Hypothalamus (tissue), 51 donors: Measurements from ENCODE around the gene GFRAL.

ENCODE experiments used
- DNase-seq, 51 donors: peaks; one replicate each; lab custom pipeline; 2025; lab: John Stamatoyannopoulos, UW

The GFRAL gene

DNA sequence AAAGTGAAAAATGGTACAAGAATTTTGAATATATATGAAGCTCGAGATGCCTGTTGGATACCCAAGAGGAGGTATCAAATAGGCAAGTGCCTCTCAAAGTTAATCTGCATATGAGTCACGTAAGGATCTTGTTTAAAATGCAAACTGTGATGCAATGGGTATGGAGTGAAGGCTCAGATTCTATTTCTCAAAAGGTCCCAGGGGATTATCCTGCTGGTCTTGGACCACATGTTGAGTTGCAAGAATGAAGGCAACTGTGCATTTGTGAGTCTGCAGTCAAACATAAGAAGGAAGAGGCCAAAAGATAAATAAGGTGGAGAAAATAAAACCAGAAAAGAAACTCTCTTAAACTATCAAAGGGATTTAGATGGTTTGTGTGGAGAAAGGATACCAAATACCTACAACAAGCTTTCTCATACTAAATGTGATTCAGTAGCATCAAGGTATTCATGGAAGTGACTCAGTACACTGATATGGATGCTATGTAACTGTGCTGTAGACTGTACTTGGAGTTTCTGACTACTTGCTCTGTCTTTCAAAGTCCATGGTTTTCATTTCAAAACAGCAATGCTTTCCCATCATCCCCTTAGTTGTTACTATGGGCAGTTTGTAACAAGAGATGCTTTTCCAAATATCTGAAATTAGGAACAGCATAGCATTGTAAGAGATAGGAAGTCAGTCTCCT, 106.3 kb downstream of the GFRAL start:
- no peak for DNase-seq

DNA sequence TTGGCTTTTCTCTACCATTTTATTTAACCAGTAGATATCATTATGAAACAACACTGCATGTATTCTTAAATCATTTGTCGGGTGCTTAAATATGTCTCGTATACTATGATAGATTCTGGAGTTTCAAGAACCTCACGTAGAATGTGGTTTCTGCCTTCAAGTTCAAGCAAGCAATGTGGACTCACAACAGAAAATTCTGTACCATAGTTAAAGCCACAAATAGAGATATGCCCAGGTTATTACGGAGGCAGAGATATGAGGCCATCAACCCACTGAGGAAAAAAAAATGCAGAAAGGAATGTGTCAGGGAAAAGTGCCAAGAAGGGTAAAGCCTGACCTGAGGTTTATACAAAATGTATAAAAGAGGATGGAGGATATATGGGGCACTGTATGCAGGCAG, 109.9 kb downstream of the GFRAL start:
- DNase-seq: no peak

DNA sequence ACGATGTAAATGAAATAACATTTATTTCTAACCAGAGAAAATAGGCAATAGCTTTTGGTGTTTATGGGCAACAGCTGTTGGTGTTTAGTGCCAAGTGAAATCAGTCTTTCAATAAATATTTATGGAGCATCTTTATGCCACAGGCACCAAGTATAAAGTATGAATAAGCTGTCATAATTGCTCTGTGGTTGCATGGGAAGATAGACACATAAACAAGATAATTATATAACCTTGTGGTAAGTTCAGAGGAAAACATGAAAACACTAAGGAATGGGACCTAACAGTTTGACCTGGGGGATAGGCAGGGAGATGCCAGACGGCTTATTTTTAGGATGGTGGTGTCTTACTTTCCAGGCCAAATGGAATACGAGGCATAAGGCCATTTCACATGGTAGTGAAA, 110.9 kb downstream of the GFRAL start:
- no peak for DNase-seq

DNA sequence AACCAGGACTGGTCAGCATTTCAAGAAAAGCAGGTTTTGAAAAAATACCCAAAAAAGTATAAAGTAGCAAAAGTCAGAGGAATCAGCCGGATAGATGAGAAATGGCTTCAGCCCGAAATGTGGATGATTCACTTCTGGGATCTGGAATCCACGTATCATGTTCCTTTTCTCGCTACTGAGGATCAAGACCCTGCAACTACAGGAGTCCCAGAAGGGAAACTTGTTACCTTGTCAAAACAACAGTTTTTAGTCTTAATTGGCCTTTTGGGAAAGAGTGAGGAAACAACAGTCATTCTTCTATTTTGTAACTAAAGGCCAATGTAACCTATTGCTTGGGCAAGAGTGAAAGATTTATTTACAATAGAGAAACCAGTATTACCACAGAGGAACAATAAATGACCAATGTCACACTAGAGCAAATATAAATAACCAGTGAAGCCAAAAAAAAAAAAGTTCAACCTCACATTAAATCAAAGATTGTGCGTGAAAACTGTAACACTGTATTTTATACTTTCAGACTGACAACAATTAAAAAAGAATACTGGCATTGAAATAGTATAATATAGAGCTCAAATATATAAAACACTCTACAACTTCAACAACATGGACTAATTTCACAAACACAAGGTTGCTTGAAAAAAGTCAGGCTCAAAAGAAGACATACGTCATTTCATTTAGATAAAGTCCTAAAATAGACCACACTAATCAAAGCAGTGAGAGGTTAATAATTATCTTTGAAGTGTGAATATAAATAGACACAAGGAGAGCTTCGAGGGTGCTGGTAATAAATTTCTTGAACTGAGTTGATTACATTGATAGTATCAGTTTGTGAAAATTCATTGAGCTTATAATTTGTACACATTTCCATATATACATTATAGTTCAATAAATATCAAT, 116.2 kb downstream of the GFRAL start:
- no peak for DNase-seq

DNA sequence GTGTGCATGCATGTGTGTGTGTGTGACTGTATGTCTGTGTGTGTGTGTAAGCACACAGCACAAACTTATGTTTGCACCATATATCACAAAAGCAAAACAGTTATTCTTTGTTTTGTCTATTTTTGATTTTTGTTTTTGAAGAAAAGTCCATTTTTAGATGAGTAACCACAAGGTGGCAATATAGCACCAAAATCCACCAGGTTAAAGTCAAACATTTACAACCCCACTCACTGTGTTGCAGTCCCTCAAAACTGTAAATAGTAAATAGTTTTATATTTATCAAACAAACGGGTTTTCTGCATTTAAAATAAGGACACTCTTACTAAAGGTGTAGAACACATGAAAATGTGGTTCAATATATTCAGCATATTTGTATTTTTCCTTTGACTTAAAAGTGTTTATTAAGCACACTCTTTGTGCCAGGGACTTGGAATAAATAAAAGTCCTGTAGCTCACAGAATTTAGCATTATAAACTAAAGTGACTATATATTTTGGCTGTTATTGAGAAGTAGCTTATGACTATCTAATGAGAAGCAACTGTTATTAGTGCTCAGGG, 118.5 kb downstream of the GFRAL start:
- DNase-seq: peak in 1 of 51 donors; percentile 45

DNA sequence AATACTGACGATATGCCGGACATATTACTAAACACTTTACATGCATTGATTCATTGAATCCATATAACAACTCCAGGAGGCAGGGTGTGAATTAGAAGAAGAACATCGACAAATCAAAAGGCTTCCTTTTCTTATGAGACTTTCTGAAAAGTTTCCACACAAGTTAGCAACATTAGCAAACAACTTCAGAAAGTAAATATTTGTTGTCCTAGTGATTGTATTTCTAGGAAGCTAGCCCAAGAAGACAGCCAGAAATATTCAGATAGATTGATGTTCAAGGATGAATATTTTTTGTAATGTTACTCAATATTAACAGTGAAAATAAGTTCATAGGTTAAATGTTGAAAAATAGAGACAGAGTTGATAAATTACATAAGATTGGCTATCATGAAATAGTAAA, 120.6 kb downstream of the GFRAL start:
- no peak for DNase-seq

DNA sequence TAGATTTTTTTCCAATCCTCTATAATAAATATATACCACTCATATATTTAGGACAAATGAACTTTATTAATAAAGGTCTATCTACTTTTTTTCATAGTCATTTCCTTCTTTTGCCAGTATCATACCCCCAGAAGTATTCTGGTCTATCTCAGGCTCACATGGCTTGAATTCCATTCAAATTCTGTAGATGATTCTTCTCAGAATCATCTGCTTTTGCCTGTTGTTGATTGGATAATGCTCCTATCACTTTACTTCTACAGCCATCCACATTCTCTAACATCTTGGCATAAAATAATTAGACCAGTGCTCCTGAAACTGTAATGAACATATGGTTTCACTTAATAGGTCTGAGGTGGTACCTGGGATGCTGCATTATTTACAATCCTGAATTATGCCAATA, 121.2 kb downstream of the GFRAL start:
- DNase-seq: no peak

DNA sequence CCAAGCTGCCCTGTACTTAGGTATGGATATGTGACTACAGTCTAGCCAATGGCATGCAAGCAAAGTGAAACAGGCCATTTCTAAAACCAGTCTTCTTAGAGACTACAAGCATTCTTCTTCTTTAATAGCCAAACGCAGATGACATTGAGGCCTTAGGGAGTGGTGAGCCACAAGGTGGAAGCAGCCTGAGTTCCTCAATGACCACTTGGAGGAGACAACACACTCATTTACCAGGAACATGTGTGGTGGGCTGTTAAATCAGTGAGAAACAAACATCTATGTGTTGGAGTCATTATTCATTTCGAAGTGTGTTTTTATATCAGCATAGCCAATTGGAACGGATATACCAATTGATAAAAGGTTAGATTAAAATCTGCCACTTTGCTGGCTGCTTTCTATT, 122.0 kb downstream of the GFRAL start:
- DNase-seq: no peak

DNA sequence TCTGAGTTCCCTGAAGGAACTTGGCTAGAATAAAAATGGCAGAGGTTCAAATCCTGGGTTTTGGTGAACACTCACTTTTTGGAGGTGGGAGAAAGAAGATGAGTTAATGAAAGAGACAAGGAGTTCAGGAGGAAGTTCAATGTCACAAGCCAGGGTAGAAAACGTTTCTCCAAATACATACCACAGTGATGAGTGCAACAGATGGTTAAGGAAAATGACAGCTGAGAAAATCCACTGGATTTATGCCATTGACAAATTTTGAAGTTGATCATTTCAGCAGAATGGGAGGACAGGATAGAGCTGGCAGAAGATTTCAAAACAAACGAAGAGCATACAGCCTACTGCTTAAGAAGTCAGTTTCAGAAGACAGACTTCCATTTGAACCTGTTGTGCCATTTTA, 122.7 kb downstream of the GFRAL start:
- DNase-seq: no peak
